Activated CD4-positive, CD25-positive, alpha-beta regulatory T cell treated with anti-CD3 and anti-CD28 coated beads, Interleukin-2, amount 50 U/mL, for 16 hours (primary cell): ENCODE measurements around the gene GLUL.
"Not testable (repeated sequence)": the region's sequence is repeated elsewhere in the genome, so short reads cannot be mapped to it uniquely, and the experiment has no call there.

ENCODE experiments used
- DNase-seq: peaks from one replicate; pipeline ENCODE4 v3.0.0-alpha.2; 2020; ENCODE audit warnings: low read depth, low spot score

The GLUL gene

GRCh38 chr1:182394055-182394775 is 2.6 kb upstream of the GLUL start:
- no peak for DNase-seq

GRCh38 chr1:182392050-182393028 is 749 bp upstream of the GLUL start:
- DNase-seq, result no peak

- no peak for DNase-seq
Observed at GRCh38 chr1:182391028-182391361, 595 bp downstream of the GLUL start.

- DNase-seq, result no peak
Observed at GRCh38 chr1:182389619-182390047, 2.0 kb downstream of the GLUL start.

GRCh38 chr1:182388392-182389134 is 3.0 kb downstream of the GLUL start:
- DNase-seq, result no peak

- DNase-seq, result no peak
Observed at GRCh38 chr1:182387566-182387965, 4.0 kb downstream of the GLUL start.

- DNase-seq, result no peak
Observed at GRCh38 chr1:182386980-182387379, 4.6 kb downstream of the GLUL start.

GRCh38 chr1:182385885-182386853 is 5.4 kb downstream of the GLUL start:
- DNase-seq, result no peak

- no peak for DNase-seq
Observed at GRCh38 chr1:182384387-182384960, 7.1 kb downstream of the GLUL start.

GRCh38 chr1:182383934-182384333 is 7.7 kb downstream of the GLUL start:
- no peak for DNase-seq

GRCh38 chr1:182383037-182383661 is 8.4 kb downstream of the GLUL start:
- DNase-seq, result no peak

- DNase-seq, result no peak
Observed at GRCh38 chr1:182381962-182382819, 9.4 kb downstream of the GLUL start.

GRCh38 chr1:182380199-182380598 is 11.4 kb downstream of the GLUL start:
- no peak for DNase-seq

- DNase-seq, result not testable (repeated sequence)
Observed at GRCh38 chr1:182379781-182380180, 11.8 kb downstream of the GLUL start.

GRCh38 chr1:182376936-182377574 is 14.5 kb downstream of the GLUL start:
- no peak for DNase-seq

- no peak for DNase-seq
Observed at GRCh38 chr1:182374101-182374834, 17.3 kb downstream of the GLUL start.

GRCh38 chr1:182370532-182370931 is 21.1 kb downstream of the GLUL start:
- no peak for DNase-seq

GRCh38 chr1:182368903-182369302 is 22.7 kb downstream of the GLUL start:
- no peak for DNase-seq
